GM19043 (cell line): ENCODE results near the gene ZBTB38.

Experiments
- ATAC-seq: cut with Tn5 transposase; IDR thresholded peaks from one replicate; pipeline ENCODE4 v1.9.1; 2021; ENCODE audit warnings: low read depth; ENCODE audit not compliant: unreplicated experiment

Gene ZBTB38

DNA sequence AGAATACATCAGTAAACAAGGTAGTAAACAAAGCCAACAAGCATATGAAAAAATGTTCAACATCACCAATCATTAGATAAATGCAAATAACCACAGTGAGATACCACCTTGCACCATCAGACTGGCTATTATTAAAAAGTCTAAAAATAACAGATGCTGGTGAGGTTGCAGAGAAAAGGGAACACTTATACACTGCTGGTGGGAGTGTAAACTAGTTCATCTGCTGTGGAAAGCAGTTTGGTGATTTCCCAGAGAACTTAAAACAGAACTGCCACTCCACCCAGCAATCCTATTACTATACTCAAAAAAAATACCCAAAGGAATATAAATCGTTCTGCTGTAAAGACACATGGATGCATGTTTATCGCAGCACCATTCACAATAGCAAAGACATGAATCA, 30.3 kb upstream of the ZBTB38 start:
- no peak for ATAC-seq

DNA sequence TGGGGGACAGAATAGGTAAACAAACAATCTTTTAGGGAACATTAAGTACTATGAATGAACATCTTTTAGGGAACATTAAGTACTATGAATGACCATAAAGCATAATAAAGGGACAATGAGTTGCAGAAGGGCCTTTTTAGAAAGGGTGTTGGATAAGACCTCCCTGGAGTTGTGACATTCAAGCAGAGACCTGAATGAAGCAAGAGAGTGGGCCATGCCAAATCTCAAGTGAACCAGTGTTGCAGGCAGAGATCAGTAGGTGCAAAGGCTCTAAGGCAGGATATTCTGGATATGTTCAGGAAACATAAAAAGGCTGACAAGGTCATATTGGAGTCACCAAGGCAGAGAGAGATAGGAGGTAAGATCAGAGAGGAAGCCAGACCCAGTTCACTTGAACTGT, 29.4 kb upstream of the ZBTB38 start:
- ATAC-seq = no peak

DNA sequence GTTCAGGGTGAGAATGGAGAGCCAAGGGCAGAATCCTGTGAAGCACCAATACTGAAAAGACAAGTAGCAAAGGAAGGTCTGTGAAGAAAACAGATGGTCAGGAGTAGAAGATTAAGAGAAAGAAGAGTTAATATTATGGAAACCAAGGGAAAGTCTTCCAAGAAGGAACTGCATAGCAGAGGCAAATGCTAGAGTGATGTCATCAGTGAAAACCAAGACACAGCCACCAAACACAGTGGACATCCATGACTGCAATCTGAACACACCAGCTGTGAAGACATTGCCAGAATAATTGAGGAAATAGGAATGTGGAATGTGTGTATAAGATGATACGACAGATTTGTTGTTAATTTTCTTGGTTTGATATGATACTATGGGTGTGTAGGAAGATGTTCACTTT, 26.8 kb upstream of the ZBTB38 start:
- no peak for ATAC-seq

DNA sequence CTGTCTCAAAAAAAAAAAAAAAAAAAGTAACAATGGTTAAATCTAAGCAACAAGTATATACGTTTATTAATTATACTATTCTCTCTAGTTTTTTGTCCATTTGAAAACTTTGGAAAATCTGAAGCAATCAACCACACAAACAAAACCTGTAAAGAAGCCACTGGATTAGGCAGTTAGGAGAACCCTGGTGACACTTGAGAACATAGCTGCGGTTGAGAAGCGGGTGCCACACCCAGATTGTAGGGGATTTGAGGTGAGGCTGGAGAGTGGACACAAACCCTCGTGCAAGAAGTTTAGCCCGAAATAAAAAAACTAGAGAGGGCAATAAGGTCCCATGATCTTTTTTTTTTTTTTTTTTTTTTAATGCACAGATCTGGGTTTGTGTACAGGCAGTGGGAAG, 25.9 kb upstream of the ZBTB38 start:
- no peak for ATAC-seq

DNA sequence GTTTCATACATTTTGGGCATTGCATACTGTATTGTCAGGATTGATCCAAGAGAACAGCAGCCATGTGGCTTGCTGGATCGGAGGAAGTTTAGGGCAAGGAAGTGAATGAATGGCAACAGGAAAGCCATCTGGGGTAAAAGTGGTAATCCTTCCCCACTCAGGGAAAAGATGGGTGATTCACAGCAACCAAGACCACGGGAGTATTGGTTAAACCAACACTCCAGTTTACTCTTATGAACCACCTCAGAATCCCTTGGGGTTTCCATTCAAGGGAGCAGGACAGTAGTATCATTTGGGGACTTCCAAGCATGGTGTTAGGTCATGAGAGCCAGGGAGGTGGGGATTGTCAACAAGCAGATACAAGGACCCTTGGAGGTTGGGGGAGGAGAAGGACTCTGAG, 25.2 kb upstream of the ZBTB38 start:
- ATAC-seq = no peak

DNA sequence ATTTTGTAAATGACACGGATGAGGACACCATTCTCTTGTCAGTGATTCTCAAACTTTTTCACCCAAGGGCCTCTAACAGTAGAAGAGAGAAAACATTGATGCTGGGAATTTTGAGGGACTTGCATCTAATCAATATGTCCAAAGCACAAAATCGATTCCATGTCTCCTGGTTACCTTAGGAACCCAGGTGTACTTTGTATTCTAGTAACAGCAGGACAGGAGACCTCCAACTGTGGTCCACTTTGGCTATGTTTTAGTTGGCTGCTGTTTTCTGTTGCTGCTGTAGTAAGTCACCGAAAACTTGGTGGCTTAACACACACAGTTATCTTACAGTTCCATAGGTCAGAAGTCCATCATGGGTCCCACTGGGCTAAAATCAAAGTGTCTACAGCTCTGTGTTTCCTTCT, 24.4 kb upstream of the ZBTB38 start:
- ATAC-seq = no peak

DNA sequence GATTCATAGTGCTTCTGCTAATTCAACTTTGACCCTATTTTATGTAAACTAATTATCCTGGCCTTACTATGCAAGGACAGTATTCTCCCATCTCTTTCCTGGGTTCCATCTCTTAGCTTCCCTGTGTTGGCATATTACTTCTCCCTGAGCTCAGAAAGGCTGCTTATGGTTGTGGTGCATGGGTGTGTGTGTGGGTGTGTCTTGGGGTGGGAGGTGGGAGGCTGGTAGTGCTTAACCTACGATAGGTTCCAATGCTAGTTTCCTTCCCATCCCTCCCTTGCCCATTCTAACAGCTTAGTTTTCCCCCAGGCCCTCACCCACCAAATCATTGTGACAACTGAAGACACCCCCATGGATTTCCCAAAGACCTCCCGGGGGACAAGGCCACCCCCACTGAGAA, 22.8 kb upstream of the ZBTB38 start:
- no peak for ATAC-seq

DNA sequence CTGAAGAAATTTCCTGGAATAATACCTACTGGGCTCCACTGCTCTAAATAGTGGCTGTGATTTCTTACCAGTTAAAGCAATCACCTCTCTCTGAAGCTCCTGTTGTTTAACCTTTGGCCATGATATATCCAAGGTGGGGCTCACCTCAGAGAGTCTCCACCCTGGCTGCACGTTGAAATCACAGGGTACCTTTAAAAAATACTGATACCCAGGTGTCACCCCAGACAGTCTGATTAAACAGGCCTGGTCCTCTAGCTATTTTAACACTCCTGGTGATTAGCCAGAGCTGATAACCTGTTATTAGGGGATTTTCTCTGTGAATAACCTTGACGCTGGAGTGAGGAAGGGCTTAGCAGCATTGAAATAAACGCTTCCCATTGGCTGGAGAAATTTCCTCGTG, 22.3 kb upstream of the ZBTB38 start:
- no peak for ATAC-seq

DNA sequence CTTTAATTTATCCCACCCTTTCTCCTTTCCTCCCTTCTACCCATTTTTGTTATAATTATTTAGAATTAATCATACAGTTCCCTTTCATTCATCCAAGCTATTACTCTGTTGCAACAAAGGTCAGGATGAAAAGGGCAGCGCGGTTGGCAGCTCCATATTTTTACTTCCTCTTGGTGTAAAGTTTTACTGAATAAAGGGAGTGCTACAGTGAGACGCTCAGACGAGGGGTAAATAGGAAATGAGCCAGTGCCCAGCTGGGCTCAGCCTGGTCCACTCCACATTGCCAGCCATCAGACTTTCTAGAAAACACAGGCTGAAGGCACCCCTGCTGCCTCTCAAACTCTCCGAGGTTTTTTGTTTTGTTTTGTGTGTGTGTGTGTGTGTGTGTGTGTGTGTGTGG, 21.9 kb upstream of the ZBTB38 start:
- ATAC-seq = no peak

DNA sequence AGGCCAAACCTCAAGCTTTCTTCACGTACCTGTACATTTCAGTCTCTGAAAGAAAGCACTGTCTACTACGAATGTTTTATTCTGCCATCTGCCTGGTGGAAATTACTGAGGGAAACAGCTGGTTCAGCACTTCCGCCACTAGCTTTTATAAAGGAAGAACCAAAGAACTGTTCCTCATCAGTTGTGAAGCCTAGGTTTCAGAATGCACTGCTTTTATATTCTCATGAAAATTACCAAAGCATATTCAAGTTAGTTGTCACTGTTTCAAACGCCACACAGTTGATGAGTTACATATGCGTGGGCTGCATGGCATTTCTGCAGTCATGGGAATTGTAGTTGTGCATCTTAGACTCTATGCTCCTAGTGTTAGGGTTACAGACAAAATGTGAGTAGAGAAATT, 21.5 kb upstream of the ZBTB38 start:
- ATAC-seq = no peak

DNA sequence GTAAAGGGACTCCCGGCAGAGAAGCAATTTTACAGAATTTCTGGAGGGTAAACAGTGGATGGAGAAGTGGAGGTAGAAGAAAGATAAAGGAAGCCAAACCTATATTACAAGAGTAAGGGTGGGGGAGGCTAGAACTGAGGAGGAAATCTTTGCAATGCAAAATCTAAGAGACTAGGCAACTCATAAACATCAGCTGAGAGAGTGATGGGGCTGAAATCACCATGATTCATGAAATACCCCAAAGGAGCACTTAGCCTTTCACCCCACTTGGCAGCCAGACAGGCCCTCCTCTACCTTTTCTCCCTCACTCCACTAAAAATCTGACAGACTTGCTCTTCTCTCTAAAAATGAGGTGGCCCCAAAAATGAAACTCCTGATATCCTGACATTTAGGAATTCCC, 19.5 kb upstream of the ZBTB38 start:
- ATAC-seq = no peak

DNA sequence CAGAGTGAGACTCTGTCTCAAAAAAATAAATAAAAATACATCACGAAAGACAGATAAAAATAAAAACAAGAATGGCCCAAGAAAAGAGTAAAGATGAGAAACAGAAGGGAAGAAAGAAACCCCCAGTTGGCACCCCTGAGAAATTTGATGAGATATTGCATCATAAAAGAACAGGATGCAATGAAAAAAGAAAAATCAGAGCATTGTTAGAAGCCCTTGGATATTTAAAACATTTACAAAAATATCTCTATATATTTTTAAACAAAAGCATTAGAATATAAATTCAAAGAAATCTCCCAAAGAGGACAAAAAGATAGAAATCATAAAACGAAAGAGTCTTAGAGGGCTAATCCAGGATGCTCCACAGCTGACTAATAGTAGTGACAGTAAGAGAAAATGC, 18.6 kb upstream of the ZBTB38 start:
- no peak for ATAC-seq

DNA sequence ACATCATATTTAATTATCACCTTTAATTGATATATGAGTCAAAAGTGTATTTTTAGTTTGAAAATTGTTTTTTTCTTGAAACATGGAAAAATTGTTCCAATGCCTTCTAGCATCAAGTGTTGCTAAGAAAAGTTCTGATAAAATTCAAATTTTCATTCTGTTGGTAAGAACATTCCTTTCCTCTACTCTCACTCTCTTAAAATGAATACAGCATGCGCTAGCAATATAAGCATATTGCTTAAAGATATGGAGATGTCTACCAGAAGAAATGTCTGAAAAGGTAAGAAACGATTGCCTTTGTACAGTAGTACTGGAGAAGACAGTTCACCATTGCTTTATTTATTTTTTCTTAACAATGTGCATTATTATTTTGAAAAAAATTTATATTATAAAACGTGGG, 17.6 kb upstream of the ZBTB38 start:
- no peak for ATAC-seq

DNA sequence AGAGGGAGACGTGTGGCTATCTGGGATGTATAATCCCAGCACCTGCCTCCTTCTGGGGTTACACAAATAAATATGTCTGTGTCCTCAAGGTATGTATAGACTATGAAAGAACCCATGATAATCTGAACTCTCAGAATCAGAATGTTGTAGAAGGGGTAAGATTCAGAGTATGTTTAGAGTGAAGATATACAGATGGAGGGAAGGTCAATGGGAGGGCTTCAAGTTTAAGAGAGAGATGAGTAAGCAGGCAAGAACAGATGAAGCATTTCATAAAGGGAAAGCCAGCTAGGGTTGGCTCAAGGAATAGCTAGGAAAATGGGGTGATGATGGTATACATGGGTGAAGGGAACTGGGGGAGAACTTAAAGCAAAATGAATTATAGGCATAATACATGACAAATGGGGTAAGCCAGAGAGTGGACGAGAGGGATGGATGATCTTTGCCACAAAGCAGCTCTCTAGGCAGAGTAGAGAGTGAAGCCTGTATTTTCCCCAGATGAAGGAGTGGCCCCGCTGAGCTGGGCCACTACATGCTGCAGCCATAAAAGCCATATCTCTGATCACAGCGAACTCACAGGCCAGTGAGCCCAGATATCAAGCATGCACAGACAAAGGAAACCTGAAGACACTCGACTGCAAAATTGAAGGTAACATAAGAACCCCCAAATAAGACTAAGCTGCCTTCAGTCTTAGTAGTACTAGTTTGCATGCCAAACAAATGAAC, 15.9 kb upstream of the ZBTB38 start:
- ATAC-seq = no peak

DNA sequence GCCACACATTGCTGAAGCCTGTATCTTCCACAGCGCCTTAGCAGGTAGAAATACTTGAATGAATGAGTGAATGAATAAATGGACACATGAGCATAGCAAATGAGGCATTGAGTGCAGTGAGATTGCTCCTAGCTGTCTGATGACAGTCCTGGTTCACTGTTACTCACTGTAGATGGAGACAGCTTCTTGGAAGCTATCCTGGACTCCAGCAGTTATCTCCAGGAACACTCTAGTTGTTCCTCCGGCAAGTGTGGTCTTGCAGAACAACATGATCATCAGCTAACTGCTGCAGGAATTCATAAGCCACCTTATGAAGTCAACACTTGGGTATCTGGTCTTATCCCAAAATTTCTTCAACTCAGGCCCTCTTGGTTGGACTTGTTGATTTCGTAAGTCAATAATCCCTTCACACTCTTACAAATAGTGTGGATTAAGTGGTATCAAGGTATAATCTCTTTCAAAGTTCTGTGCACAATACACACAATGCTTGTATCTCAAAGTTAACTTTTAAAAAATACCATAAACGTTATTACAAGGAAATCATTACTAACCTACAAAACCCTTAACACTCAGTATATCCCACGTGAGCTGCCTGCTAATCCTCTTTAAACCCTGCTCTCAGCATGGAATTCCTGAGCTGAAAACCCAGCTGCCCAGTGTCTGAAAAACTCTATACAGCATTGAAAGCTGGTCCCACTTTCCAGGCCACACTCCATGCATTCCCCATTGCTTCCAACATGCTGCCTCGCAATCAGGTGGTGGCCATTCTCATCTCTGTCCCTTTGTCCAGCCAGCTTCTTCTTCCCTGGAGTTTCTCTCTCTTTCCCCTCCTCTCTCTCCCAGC, 14.4 kb upstream of the ZBTB38 start:
- ATAC-seq = no peak

DNA sequence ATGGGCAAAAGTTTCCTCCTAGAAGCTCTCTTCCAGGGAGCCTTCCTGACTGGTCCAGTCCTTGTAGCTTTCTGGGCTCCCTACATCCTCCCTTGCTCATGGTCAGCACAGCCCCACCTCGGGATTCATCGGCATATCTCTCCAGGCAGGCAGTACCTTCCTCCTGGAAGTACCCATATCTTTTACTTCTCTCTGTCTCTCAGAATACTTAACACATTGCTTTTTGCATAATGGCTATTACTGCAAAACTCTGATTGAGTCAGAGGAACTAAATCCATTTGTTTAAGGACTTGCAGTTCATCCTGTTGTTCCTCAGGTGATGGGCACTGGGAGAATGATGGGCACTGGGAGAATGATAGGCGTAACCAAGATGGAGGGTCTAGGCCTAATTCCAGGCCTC, 13.8 kb upstream of the ZBTB38 start:
- ATAC-seq = no peak

DNA sequence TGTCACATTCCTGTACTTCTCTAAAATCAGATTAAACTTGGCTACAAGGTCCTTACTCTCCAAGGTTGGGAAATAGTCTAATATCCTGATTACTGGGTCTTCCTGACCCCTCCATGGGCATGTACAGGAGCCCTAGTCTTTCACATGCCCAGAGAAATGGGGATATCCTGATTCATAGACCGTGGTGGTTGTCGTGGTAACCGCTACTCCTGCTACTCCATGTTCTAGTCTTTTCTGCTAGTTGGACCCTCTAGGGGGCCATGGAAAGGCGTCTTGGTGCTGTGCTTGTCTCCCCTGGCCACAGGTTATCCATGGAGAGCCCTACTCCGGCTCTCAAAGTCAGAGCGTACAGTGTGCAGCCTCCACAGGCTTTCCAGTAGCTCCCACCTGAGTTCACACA, 13.1 kb upstream of the ZBTB38 start:
- ATAC-seq = no peak

DNA sequence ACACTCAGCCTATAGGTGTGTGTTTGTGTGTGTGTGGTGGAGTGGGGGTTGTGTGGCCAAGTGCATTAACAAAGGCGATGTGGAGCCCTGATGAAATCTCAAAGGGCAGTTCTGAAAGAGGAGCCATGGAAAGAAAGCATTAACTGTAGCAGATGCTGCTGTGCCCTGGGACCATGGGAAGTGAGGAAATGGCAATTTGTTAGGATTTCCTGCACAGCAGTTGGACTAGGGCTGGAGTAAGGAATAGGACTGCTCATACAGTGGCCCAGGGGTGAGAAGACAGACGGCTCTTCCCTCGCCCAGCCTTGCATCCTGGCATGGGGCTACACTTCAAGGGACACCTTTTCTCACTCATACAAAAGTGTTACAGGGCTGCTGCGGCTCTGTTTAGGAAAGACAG, 12.3 kb upstream of the ZBTB38 start:
- no peak for ATAC-seq

DNA sequence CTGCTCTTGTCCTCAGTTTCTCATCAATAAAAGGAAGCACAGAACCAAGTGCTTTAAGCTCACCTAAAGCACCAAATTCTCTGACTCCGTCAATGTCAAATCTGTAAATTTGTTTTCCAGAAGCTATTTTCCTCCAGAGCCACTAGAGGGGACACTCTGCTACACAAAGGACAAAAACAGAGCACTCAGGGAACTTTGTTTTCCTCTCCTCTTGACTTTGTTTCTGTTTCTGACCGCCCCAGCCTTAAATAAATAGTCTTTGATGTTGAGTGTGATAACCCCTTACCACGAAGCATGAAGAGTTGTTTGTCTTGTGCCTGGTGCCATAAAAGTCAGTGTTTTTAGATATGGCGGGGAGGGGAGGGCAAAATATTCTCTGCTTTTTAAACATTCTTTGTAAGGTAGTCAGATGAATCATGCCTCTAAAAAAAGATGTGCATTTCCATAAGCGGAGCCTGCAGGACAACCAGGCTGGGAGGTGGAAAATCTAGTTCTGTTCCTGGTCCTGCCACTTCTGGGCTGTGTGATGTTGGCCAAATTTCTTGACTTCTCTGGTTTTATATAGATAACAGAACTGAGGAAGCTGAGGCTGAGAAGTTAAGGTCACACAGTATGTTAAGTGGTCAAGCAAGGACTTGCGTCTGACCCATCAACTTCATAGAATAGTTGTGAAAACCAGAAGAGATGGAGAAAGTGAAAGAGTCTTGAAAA, 7.3 kb upstream of the ZBTB38 start:
- peak; percentile 69 for ATAC-seq

DNA sequence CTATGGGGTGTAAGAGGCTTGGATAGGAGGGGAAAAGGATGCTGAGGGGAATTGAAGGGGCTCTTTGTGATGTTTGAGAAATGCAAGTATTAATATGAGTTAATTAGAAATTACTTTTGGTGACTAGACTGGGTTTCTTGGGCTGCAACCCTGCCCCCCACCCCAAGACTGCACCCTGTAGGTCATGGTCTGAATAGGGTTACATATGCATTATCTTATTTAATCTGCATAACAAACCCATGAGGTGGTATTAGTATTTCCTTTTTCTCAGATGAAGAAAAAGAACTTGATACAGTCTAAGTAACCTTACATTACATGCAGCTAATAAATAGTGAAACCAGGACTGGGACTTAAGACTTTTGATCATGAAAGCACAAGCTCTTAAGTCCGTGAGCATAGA, 5.6 kb upstream of the ZBTB38 start:
- ATAC-seq = no peak

DNA sequence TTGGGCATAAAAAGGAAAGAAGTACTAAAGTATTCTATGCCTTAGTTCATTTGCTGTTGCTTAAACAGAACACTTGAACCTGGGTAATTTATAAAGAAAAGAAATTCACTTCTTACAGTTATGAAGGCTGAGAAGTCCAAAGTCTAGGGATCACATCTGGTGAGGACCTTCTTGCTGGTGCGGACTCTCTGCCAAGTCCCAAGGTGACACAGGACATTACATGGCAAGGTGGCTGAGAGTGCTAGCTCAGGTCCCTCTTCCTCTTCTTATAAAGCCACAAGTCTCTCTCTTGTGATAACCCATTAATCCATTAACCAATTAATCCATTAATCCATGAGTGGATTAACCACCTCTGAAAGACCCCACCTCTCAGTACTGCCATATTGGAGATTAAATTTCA, 3.1 kb upstream of the ZBTB38 start:
- no peak for ATAC-seq
